DND-41 (cell line): ENCODE results near the gene CIC.

Experiments
- CTCF ChIP-seq: IDR thresholded peaks from 2 replicates; pipeline ENCODE4 v1.5.1; 2012; ENCODE audit warnings: borderline replicate concordance, low read length, moderate library complexity, mild to moderate bottlenecking; ENCODE audit not compliant: poor library complexity, severe bottlenecking; ENCODE audit errors: extremely low read depth
- EZH2 ChIP-seq: IDR thresholded peaks from 3 replicates; pipeline ENCODE4 v1.6.1; 2012; ENCODE audit warnings: borderline replicate concordance, low read depth, mild to moderate bottlenecking, moderate library complexity, low read length, inconsistent platforms; ENCODE audit not compliant: severe bottlenecking

GRCh38 chr19:42220751-42221097 is 48.3 kb upstream of the CIC start:
- no peak for TF ChIP-seq CTCF
- no peak for TF ChIP-seq EZH2
